ENCODE measurements around the gene STXBP2. TPM values are rescaled to one million over a fixed set of nuclear protein-coding genes. Genes with fewer than 3 reads are reported as not detected.
A peak's percentile ranks its signal among the peaks of the same experiment; 100 is the strongest.

The STXBP2 gene
- total RNA-seq (100 to 1,000 TPM; 185 to 229 (median 228) TPM), total RNA-seq (4.3 to 22.1 (median 14.4) reads per million in 29 experiments)
- 62.1 TPM for total RNA-seq (2013)

DNA sequence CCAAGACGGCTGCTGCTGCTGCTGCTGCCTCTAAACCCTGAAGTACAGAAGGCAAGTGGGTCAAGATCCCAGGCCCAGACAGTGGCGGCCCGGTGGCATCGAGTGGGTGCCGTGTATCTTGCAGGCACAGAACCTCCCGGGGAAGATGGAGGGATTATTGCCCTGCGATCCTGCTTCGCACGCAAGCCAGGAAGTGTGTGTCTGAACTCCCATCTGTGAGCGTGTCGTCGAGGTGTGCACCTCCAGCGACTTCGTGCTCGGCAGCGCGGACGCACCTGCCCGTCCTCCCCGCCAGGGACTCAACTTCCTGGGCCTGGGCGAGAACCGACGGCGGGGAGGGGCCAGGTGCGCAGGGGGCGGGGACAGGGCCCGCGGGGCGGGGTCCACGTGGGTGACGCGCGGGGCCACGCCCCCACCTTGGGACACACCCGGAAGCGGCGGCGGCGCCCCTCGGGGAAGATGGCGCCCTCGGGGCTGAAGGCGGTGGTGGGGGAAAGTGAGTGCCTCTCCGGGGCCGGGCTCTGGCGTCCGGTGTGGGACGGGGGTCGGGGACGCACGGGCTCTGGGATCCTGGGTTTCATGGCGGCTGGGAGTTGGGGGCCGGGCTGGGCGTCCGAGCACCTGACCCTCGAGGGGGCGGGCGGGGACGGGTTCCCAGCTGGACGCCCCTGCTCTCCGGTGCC, at the start of gene STXBP2:
Gene STXBP2, plus strand, starts transcription at position 420 of the 683 bp plus-strand sequence. Its CDS starts 40 bp downstream, at position 460.
- DNase-seq, result peak; percentile 83 to 97 (median 91)
- peak within 1 kb of the TSS; percentile 92 for H3K27ac ChIP-seq (ENCODE audit: low read length)
- H3K4me1 Mint-ChIP-seq, result peaks cover 42 to 50% (median 46%) of the 10 kb centered on the region in 3 donors
- H3K27me3 ChIP-seq (replicated peaks in 1 of 2; ENCODE audit: control insufficient read depth in 2 of 2, extremely low read depth in 1 of 2, insufficient read depth in 2 of 2, low read length in 1 of 2), result no peaks in the 10 kb centered on the region
- peak; percentile 96 to 97 (median 97) for ATAC-seq (replicated peaks in 1 of 4)
- peaks cover 0 to 45% of the 10 kb centered on the region in 2 experiments for H3K4me1 ChIP-seq (ENCODE audit: control insufficient read depth in 1 of 2, extremely low read depth in 1 of 2, insufficient read depth in 2 of 2, low read length in 2 of 2)
- H3K27me3 Mint-ChIP-seq, result no peaks in the 10 kb centered on the region
- H3K9me3 Mint-ChIP-seq, result no peaks in the 10 kb centered on the region
- H3K36me3 ChIP-seq (ENCODE audit: control insufficient read depth in 2 of 2, extremely low read depth in 1 of 2, insufficient read depth in 1 of 2, low read length in 1 of 2), result peaks cover 4 to 20% of the 10 kb centered on the region in 2 donors
- H3K9me3 ChIP-seq, result no peaks in the 10 kb centered on the region
- H3K36me3 Mint-ChIP-seq, result peaks cover 12% of the 10 kb centered on the region
- POLR2A ChIA-PET, result no interaction called here
- 5% methylated on average over 60 of the region's 61 CpGs for WGBS (ENCODE audit: insufficient coverage)
- CTCF ChIA-PET, result interaction anchor here in 1 of 2 donors (1.2 kb wide), 1 partner anchor 44 kb away, joined by 3 read pairs; the partner anchor contains the start of gene TRAPPC5
- H3K4me3 Mint-ChIP-seq, result peak within 1 kb of the TSS; percentile 77 to 82 (median 80)
- peak within 1 kb of the TSS; percentile 84 to 85 for H3K27ac Mint-ChIP-seq
- peak within 1 kb of the TSS; percentile 80 to 85 for H3K4me3 ChIP-seq (ENCODE audit: control insufficient read depth in 1 of 2, extremely low read depth in 1 of 2, low read length in 1 of 2)

DNA sequence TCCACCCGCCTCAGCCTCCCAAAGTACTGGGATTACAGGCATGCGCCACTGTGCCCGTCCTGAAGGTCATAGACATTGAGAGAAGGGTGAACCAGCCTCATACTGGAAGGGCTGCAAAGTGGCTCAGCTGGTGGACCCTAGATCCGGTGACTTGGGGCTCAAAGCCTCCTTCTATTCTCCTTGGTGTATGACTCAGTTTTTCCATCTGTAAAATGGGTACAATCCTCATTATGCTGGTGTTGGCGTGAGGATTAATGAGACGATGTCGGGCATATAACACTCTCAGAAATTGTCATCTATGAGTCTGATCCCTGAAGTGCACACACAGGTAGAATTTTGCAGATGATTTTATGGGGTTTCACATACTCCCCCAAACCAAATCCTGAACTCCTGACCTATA, 47.1 kb upstream of the STXBP2 start:
- ChIA-PET CTCF (no interaction called here), POLR2A (no interaction called here)
- H3K27me3 ChIP-seq (replicated peaks in 1 of 2; ENCODE audit: control insufficient read depth in 2 of 2, extremely low read depth in 1 of 2, insufficient read depth in 2 of 2, low read length in 1 of 2), result peaks cover 0 to 53% of the 10 kb centered on the region in 2 experiments
- H3K9me3 ChIP-seq, result no peaks in the 10 kb centered on the region
- DNase-seq (no peak), ATAC-seq (replicated peaks in 1 of 4) (no peak)
- Mint-ChIP-seq H3K4me1 (no peaks in the 10 kb centered on the region), H3K4me3 (no peak overlapping the region), H3K27ac (no peak overlapping the region), H3K36me3 (no peaks in the 10 kb centered on the region), H3K9me3 (no peaks in the 10 kb centered on the region), H3K27me3 (peaks cover 17 to 27% of the 10 kb centered on the region in 2 donors)
- H3K4me1 ChIP-seq (ENCODE audit: control insufficient read depth in 1 of 2, extremely low read depth in 1 of 2, insufficient read depth in 2 of 2, low read length in 2 of 2), result no peaks in the 10 kb centered on the region
- no peaks in the 10 kb centered on the region for H3K36me3 ChIP-seq (ENCODE audit: control insufficient read depth in 2 of 2, extremely low read depth in 1 of 2, insufficient read depth in 1 of 2, low read length in 1 of 2)
- WGBS (ENCODE audit: insufficient coverage), result 100% methylated on average over 3 of the region's 7 CpGs
- no peak overlapping the region for H3K27ac ChIP-seq (ENCODE audit: low read length)
- H3K4me3 ChIP-seq (ENCODE audit: control insufficient read depth in 1 of 2, extremely low read depth in 1 of 2, low read length in 1 of 2), result no peak overlapping the region

DNA sequence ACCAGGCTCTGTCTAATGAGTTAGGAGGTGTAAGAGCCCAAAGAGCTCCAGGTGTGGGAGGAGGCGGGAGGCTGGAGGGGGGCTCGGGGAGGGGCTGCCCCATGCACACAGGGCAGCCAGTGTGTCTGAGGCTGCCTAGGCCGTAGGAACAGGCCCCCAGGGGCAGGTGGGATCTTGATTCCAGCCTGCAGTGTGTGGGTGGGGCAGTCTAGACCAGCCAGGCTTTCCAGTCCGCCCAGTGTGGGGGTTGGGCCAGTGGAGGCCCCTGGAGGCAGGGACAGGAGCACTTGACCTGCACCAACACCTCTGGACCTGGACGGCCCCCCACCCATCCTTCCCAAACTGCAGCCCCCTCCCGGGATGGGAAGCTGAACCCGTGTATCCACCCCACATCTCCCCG, 46.7 kb upstream of the STXBP2 start:
- CTCF ChIA-PET, result no interaction called here
- ATAC-seq (replicated peaks in 1 of 4) (no peak), DNase-seq (no peak)
- peaks cover 0 to under 1% of the 10 kb centered on the region in 2 experiments for H3K4me1 ChIP-seq (ENCODE audit: control insufficient read depth in 1 of 2, extremely low read depth in 1 of 2, insufficient read depth in 2 of 2, low read length in 2 of 2)
- POLR2A ChIA-PET, result no interaction called here
- Mint-ChIP-seq H3K4me3 (no peak overlapping the region), H3K4me1 (peaks cover 2 to 4% (median 2%) of the 10 kb centered on the region in 3 donors), H3K9me3 (no peaks in the 10 kb centered on the region), H3K36me3 (no peaks in the 10 kb centered on the region), H3K27me3 (peaks cover 21 to 32% of the 10 kb centered on the region in 2 donors), H3K27ac (no peak overlapping the region)
- peaks cover 0 to 58% of the 10 kb centered on the region in 2 experiments for H3K27me3 ChIP-seq (replicated peaks in 1 of 2; ENCODE audit: control insufficient read depth in 2 of 2, extremely low read depth in 1 of 2, insufficient read depth in 2 of 2, low read length in 1 of 2)
- no peaks in the 10 kb centered on the region for H3K9me3 ChIP-seq
- H3K27ac ChIP-seq (ENCODE audit: low read length), result no peak overlapping the region
- H3K36me3 ChIP-seq (ENCODE audit: control insufficient read depth in 2 of 2, extremely low read depth in 1 of 2, insufficient read depth in 1 of 2, low read length in 1 of 2), result no peaks in the 10 kb centered on the region
- H3K4me3 ChIP-seq (ENCODE audit: control insufficient read depth in 1 of 2, extremely low read depth in 1 of 2, low read length in 1 of 2), result no peak overlapping the region
- WGBS (ENCODE audit: insufficient coverage), result 57% methylated on average over 7 of the region's 8 CpGs

DNA sequence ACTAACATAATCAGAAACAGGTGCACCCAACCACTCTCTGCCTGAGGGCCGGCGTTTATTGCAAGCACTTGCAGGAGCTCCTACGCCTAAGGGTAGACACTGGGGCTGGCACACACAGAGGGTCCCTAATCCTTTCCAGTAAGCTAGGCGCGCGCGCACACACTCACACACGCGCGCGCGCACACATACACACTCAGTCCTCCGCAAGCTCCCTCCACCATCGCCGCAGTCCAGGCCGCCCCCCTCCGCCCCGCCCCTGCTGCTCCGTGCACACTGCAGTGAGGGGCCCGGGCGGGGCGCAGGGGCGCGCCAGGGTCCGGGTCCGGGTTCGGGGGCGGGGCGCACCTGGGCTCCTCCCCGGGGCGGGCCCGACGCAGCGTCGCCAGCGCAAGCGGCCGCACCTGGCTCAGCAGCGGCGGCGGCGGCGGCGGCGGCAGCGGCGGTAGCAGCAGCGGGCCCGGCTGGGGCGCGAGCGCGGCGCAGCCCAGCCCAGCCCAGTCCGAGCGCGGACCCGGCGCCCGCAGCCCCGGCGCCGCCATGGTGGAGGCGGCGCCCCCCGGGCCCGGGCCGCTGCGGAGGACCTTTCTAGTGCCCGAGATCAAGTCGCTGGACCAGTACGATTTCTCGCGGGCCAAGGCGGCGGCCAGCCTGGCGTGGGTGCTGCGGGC, 41.3 kb upstream of the STXBP2 start, which contains the start of gene CAMSAP3:
Gene CAMSAP3, plus strand, starts transcription at position 398 of the 668 bp plus-strand sequence. Its CDS starts 140 bp downstream, at position 538.
- CTCF ChIA-PET, result no interaction called here
- H3K27ac ChIP-seq (ENCODE audit: low read length), result no peak within 1 kb of the TSS
- no peak within 1 kb of the TSS for H3K27ac Mint-ChIP-seq

DNA sequence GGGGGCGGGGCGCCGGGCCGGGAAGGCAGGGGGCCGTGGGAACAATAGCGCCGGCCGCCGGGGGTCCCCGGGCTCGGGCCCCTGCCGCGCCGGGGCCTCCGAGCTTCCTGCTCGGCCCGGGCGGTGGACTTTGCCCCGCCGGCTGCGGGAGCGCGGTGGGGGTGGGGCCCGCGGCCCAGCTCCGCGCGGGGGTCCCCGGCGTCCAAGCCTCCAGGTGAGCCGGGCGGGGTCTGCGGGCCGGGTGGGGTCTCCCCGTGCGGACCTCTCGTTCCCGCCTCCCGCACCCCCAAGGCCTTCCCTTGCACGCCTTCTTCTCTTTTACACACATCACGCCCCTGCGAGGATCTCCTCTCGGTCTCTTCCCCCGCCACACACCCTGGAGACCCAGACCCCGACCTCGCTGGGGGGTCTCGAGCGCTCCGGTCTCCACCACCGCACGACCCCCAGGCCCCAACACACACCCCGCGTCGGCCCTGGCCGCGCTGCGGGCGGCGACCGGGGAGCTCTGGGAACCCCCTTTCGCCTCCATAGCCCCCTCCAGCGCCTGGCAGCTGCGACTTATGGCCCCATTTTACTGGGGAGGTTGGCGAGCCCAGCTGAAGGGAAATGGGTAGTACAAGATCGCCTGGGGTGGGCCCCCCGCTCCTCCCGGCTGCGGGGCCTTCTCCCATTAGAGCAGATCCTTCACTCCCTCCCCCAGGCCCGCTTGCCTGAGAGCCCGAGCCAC, 40.5 kb upstream of the STXBP2 start:
- ChIA-PET CTCF (interaction anchor here in 1 of 2 donors (0.5 kb wide), 1 partner anchor 18 kb away, joined by 6 read pairs; no protein-coding TSS in a partner anchor), POLR2A (no interaction called here)
- no peaks in the 10 kb centered on the region for H3K36me3 Mint-ChIP-seq
- peak in 2 of 4 experiments; percentile 5 to 18 for ATAC-seq (replicated peaks in 1 of 4)
- Histone ChIP-seq H3K27me3 (replicated peaks in 1 of 2; ENCODE audit: control insufficient read depth in 2 of 2, extremely low read depth in 1 of 2, insufficient read depth in 2 of 2, low read length in 1 of 2) (peaks cover 2 to 52% of the 10 kb centered on the region in 2 experiments), H3K27ac (ENCODE audit: low read length) (no peak overlapping the region), H3K36me3 (ENCODE audit: control insufficient read depth in 2 of 2, extremely low read depth in 1 of 2, insufficient read depth in 1 of 2, low read length in 1 of 2) (no peaks in the 10 kb centered on the region), H3K4me1 (ENCODE audit: control insufficient read depth in 1 of 2, extremely low read depth in 1 of 2, insufficient read depth in 2 of 2, low read length in 2 of 2) (peaks cover 0 to 10% of the 10 kb centered on the region in 2 experiments), H3K4me3 (ENCODE audit: control insufficient read depth in 1 of 2, extremely low read depth in 1 of 2, low read length in 1 of 2) (peak overlapping the region in 1 of 2 donors; percentile 47), H3K9me3 (no peaks in the 10 kb centered on the region)
- WGBS (ENCODE audit: insufficient coverage), result 3% methylated on average over 55 of the region's 70 CpGs
- DNase-seq, result no peak
- peak overlapping the region; percentile 56 to 74 (median 61) for H3K4me3 Mint-ChIP-seq
- peaks cover 37 to 48% of the 10 kb centered on the region in 2 donors for H3K27me3 Mint-ChIP-seq
- no peaks in the 10 kb centered on the region for H3K9me3 Mint-ChIP-seq
- peaks cover 5 to 7% (median 6%) of the 10 kb centered on the region in 3 donors for H3K4me1 Mint-ChIP-seq
- no peak overlapping the region for H3K27ac Mint-ChIP-seq

More for the DNA sequence above, 41.3 kb upstream of the STXBP2 start, which contains the start of gene CAMSAP3:
- Mint-ChIP-seq H3K4me3 (peak within 1 kb of the TSS; percentile 56 to 78 (median 65)), H3K9me3 (no peaks in the 10 kb centered on the region), H3K4me1 (peaks cover 5 to 7% (median 6%) of the 10 kb centered on the region in 3 donors), H3K27me3 (peaks cover 37 to 51% of the 10 kb centered on the region in 2 donors), H3K36me3 (no peaks in the 10 kb centered on the region)
- peaks cover 2 to 60% of the 10 kb centered on the region in 2 experiments for H3K27me3 ChIP-seq (replicated peaks in 1 of 2; ENCODE audit: control insufficient read depth in 2 of 2, extremely low read depth in 1 of 2, insufficient read depth in 2 of 2, low read length in 1 of 2)
- no peaks in the 10 kb centered on the region for H3K36me3 ChIP-seq (ENCODE audit: control insufficient read depth in 2 of 2, extremely low read depth in 1 of 2, insufficient read depth in 1 of 2, low read length in 1 of 2)
- ATAC-seq (replicated peaks in 1 of 4), result peak; percentile 86 to 89 (median 88)
- peak within 1 kb of the TSS in 1 of 2 donors; percentile 47 for H3K4me3 ChIP-seq (ENCODE audit: control insufficient read depth in 1 of 2, extremely low read depth in 1 of 2, low read length in 1 of 2)
- WGBS (ENCODE audit: insufficient coverage), result under 1% methylated on average over 73 of the region's 78 CpGs
- peaks cover 0 to 10% of the 10 kb centered on the region in 2 experiments for H3K4me1 ChIP-seq (ENCODE audit: control insufficient read depth in 1 of 2, extremely low read depth in 1 of 2, insufficient read depth in 2 of 2, low read length in 2 of 2)
- POLR2A ChIA-PET, result interaction anchor here in 1 of 2 donors (0.5 kb wide), 1 partner anchor 36 kb away, joined by 8 read pairs; no protein-coding TSS in a partner anchor
- no peaks in the 10 kb centered on the region for H3K9me3 ChIP-seq
- DNase-seq, result peak in 22 of 35 experiments; percentile 5 to 56 (median 28)

Data from T-cell (primary cell).